Left cardiac atrium (tissue), 4 donors: ENCODE results near the gene MUSTN1. TPM values are rescaled to one million over a fixed set of nuclear protein-coding genes. Genes with fewer than 3 reads are reported as not detected.
A peak's percentile ranks its signal among the peaks of the same experiment; 100 is the strongest.

Source experiments
- ATAC-seq, 2 donors: fragments of 200-7000 bp; cut with Tn5 transposase; one replicate each; pipeline ENCODE4 v1.9.1; 2020; ENCODE audit warnings: mild to moderate bottlenecking in 2 of 2, moderate library complexity in 2 of 2
- DNase-seq: peaks from one replicate; pipeline ENCODE4 v3.0.0-alpha.2; 2020
- intact Hi-C, 2 donors: fragments of 100-400 bp; cut with DNase I; formaldehyde crosslinking; loops; one replicate each; pipeline versions ENCODE4 v1.14.1 to v1.15.1; 2022 to 2023
- total RNA-seq, 2 donors: library from RNA; stranded (reverse); fragmentation: NEBNext Ultra II Directional; extraction: Animal tissue kit (Norgen Biotek cat#: 25700); gene quantifications; one replicate each; pipeline ENCODE4 v1.2.1, GENCODE V29; 2021
- donor health status: DM: no; HTN: yes; CAD: no.
- donor health status: DM: no; HTN: yes; CAD: no; lungs with severe emphysema.
- donor health status: DM: yes; HTN: yes; CAD: no.
- donor health status: Dilated cardiomyopathy.

MUSTN1 gene
- total RNA-seq, 2 donors from 2014 or later, result 14.8 to 33.4 TPM

DNA sequence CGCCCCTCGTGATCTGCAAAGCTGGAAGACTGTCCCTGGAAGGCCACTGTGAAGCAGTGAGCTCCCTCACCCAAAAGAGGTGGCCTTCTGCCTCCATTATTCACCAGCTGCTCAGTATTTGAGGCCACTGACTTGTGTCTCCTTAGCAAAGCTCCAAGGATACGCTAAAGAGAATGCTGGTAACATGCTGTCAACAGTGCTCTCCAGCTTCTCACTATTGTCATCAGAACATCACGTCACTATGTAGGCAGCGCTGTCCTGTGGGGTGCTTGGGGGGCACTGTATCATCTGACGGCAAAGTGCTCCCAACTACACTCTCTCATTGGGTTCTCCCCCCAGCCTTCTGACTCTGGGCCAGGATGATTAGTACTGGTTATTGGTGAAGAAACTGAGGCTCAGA lies 18.6 kb downstream of the MUSTN1 start:
- intact Hi-C loops, result no loop called here
- ATAC-seq (no peak), DNase-seq (no peak)

DNA sequence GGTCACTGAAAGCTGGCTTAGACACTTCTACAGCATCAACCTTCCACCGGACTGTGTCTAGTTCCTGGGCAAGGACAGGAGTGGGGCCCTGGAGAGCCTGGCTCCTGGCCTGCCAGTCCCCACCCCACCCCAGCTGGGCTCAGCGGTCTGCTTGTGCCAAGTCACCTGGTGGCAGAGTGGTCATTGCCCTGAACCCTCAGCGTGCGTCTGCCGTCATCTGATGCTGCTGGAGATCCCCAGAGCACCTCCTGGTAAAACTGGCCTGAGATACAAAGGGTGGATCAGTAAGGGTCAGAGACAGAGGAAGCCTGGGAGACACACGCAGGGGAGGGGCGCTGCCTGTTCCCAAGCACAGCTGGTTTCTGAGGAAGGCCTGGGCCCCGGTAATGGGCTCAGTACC lies 21.0 kb downstream of the MUSTN1 start:
- intact Hi-C loops, result no loop called here
- DNase-seq (no peak), ATAC-seq (no peak)

DNA sequence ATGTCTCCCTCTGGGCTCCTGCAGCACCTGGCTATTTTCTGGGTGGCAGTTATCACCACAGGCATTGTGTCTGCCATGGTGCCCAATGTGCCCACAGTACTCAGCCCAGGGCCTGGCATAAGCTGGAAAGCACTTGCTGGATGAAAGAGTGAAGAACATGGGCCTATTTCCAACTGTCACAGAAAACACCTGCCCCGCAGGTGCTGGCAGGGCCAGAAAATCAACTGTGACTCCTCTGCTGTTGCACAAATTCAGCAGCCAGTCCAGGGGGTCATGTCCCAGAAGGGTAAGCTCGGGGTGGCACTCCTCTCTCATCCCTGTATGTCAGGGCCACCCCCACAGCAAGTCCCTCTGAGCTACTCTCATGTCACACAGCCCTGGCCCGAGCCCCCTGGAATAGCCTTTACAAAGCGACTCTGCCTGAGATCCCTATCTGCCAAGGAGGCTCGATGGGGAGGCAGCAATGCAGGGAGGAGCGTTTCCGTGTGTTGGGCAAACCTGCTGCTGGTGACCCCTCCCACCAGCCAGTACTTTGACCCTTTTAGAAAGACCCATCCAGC lies 23.3 kb downstream of the MUSTN1 start:
- DNase-seq (no peak), ATAC-seq (no peak)
- intact Hi-C loops, result no loop called here

DNA sequence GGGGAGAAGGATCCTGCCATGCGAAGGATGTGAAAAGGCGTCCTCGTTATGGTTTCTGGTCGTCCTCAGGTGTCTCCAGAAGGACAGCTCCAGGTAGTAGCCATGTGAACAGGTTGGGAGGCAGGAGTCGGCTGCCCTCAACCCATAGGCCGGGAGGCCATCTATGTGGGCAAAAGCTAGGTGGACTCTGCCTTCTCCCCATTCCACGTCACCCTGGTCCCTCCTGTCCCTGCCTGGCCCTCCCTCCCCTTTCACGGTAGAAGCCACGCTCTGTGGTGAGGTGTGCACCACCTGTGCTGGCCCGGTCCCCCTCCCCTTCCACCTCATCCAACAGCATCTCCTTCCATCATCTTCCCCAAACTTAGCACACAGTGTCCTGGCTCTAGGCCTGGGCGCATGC lies 23.9 kb downstream of the MUSTN1 start:
- intact Hi-C loops, result no loop called here
- DNase-seq, result no peak
- no peak for ATAC-seq

DNA sequence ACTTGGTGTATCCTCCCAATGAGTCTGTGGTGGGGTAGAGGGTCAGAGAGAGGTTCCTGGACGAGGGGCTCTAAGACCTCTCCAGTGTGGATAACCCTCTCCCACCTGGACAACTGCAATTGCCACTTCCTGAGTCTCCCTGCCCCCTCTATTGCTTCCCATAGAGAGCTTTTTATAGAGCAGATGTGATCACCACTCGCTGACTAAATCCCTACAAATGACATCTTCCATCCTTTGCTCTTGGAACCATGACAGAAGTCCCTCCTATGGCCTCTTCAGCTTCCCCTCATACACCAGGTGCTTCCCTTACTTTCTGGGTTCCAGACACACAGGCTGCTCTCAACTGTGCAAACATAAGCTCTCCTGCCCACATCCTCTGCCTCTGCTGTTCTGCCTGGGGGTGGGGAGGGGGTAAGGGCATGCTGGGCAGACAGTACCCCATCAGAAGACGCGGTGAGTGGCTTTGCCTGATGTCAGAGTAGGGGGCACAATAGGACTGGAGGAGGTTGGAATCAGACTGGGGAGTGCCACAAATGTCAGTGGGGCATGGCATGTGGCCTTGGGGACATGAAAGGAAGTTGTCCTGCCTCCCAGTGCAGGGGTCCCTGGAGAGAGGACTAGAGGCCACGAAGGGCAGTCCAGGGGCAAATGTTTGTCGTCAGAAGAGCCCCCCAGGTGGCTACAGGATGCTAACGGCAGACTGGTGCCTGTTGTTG lies 25.0 kb downstream of the MUSTN1 start:
- intact Hi-C loops, result no loop called here
- no peak for DNase-seq

DNA sequence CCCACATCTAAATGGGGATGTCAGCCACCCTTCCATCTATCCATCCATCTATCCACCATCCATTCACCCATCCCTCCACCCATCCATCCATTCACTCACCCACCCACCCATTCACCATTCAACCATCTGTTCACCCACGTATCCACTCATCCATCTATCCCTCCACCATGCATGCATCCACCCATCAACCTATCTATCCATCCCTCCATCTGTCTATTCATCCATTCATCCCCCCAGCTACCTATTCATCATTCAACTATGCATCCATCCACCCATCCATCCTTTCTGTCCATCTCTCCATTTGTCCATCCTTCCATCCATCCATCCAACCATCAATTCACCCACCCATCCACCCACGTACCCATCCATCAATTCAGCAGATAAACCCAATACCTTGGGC lies 25.7 kb downstream of the MUSTN1 start:
- ATAC-seq (no peak), DNase-seq (no peak)
- intact Hi-C loops, result no loop called here

More for the DNA sequence above, 25.0 kb downstream of the MUSTN1 start:
- no peak for ATAC-seq

DNA sequence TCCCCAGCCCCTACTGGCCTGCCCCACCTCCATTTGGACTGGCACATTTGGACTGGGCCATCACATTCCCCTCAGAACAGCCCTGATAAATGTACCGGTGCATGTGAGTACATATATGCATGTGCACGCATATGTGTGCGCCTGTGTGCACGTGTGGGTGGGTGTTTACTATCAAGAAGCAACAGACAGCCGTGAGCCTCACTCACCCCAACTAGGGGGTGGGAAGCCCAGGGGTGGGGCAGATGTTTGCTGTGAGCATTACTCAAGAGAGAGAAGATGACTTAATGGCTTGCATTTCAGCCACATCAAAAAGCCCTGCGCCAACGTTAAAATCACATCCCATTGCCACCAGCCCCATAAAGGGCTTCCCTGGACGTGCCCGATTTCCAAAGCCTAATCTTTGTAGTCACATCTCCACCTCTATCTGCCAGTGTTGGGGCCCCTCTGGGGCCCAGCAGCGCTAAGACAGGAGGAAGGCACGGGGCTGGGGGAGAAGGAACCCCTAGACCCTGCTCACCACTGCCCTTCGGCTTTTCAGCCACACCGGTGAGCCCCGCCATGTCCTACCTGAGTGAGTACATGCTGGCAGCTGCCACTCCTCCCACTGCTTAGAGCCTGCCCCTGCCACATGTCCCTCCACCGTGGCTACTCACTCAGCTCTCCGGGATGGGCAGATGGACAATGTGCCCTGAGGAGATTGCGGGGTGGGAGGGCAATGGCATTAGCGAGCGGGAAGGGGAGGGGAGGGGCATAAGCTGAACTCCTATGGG lies 29.4 kb downstream of the MUSTN1 start:
- intact Hi-C loops, result no loop called here
- no peak for ATAC-seq
- no peak for DNase-seq

DNA sequence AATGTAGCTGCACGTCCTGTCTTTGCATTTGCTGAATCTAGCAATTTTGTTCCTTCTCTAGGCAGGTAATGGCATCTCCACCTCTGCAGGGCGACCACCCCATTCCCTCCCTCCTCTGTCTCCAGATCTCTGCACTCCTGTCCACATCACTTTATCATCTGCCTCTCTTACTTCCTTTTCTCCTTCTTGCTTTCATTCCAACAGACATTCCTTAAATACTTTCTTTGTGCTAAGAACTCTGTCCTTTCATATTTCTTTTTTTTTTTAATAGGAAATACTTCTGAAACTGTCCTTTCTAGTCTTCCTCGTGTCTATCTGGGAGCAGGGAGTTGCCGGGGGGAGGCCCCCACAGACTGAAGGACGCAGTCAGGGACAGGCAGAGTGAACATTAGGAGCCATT lies 33.0 kb downstream of the MUSTN1 start:
- no peak for DNase-seq
- no peak for ATAC-seq
- intact Hi-C loops, result no loop called here

DNA sequence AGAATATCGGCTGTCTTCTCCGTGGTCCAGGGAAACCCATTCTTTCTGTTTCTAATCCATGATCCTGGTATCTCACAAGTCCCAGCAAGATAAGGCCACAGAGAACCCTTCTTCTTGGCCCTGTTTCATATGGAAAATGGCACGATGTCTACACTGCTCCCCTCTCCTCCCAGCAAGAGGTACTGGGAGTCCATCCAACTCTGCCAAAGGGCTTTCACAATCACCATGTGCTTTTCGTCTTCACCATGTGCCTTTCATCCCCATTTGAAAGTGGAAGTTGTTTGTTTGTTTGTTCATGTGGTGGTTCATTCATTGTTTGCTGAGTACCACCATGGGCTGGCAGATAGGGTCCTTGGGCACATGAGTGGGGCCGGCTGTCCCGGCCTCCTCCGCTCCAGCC lies 34.7 kb downstream of the MUSTN1 start:
- DNase-seq, result no peak
- intact Hi-C loops, result no loop called here
- ATAC-seq, result no peak

DNA sequence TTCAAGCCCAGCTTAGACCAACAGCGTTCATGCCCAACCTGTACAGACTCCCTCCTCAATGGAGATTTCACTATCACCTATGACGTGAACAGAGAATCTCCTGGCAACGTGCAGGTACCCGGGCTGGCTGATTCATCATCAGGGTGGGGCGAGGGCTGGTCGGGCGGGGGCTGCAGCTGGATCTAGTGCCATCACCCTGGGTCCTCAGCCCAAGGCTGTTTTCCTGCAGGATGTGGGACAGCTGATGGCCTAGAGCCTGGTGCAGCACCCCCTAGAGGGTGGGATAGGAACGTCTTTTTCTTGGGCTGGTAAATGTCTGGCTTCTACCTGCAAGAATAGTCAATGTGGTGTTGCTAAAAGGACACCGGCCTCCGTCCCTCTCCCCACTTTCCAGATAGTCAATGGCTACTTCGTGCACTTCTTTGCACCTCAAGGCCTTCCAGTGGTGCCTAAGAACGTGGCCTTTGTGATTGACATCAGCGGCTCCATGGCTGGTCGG lies 35.8 kb downstream of the MUSTN1 start:
- intact Hi-C loops, result no loop called here
- peak in 1 of 2 donors; percentile 65 for ATAC-seq
- DNase-seq, result no peak

DNA sequence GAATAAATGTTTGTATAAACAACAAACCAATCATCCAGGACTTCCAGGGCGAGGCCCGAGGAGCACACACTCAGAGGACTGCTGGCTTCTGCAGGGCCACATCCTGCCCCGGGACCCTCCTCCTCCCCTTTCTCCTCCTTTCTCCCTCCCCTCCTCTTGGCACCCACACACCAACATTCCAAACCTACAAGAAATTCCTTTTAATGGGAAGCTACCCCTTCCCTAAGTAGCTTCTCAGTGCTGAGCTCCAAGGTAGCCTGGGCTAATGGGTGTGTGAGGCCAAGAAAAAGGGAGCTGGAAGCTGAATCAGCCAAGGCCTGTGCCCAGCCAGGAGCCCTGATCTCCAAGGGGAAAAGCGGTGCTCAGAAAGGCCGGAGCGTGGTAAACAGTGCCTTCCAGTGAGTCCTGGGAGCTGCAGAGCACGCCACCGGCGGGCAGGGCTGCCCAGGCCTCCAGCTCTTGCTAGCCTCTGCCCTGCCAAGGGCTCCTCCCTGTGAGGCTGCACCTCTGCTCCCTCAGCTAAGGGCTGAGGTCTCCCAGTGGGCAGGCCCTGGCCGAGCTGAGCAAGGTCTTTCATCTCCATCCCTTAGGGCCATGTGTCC lies 36.3 kb downstream of the MUSTN1 start:
- intact Hi-C loops, result no loop called here
- no peak for DNase-seq

DNA sequence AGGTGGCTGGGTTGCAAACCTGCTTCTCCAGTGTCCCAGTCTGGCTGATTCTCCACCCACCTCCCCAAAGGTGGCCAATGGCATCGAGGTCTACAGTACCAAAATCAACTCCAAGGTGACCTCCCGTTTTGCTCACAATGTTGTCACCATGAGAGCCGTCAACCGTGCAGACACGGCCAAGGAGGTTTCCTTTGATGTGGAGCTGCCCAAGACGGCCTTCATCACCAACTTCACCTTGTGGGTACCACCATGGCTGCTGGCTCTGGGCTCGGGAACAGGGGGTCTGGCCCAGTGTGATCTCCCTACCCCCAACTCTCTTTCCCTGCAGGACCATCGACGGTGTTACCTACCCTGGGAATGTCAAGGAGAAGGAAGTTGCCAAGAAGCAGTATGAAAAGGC lies 38.4 kb downstream of the MUSTN1 start:
- ATAC-seq (no peak), DNase-seq (no peak)
- intact Hi-C loops, result no loop called here

More for the DNA sequence above, 36.3 kb downstream of the MUSTN1 start:
- peak in 1 of 2 donors; percentile 20 for ATAC-seq

DNA sequence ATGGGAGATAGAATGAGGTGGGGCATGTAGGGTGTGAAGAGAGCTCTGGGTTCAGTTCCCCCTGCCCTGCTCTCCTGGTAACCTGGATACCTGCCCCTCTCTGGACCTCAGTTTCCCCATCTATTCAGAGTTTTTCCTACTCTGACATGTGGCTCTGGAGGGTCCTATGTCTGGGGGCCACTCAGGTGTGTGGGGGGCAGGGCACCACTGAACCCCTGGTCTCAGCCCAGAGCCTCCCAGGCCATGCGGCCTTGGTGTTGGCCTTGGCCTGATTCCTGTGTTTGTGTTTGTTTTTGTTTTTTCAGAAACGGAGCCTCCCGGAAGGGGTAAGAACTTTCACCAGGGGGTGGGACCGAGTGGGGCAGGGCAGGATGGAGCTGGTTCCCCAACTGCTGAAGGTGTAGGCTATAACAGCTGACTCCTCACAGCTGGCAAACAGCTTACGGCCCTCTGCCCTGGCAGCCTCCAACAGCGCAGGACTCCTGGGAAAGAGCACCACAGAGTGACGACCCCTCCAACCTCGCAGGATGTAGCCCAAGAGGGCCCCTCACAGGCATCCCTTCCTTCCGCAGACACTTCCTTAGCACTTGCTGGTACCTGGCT lies 39.4 kb downstream of the MUSTN1 start:
- intact Hi-C loops, result no loop called here
- DNase-seq (no peak), ATAC-seq (no peak)

DNA sequence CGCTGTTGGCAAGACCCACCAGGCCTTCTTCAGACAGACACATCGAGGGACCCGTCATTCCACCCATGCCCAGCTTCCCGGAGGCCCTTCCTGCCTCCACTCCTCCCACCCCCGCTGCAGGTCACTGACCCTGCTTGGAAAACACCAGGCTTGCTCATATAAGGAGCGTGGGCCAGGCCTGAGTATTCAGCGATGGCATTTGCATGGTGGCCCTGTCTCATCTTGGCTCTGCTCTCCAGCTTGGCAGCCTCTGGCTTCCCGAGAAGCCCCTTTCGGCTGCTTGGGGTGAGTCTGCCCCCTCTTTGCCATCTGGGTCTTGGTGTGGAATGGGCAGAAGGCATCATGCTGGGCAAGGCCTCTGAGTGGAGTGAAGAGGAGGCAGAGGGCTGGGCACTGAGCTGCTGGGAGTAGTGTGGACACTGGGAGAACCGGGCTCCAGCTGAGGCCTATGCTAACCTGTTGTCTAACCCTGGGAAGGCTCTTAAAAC lies 40.2 kb downstream of the MUSTN1 start, which contains the start of gene ITIH3:
Gene ITIH3, plus strand, starts transcription at position 185 of the 488 bp plus-strand sequence. Its CDS starts 8 bp downstream, at position 193.
- ATAC-seq (no peak), DNase-seq (no peak)
- intact Hi-C loops, result no loop called here

DNA sequence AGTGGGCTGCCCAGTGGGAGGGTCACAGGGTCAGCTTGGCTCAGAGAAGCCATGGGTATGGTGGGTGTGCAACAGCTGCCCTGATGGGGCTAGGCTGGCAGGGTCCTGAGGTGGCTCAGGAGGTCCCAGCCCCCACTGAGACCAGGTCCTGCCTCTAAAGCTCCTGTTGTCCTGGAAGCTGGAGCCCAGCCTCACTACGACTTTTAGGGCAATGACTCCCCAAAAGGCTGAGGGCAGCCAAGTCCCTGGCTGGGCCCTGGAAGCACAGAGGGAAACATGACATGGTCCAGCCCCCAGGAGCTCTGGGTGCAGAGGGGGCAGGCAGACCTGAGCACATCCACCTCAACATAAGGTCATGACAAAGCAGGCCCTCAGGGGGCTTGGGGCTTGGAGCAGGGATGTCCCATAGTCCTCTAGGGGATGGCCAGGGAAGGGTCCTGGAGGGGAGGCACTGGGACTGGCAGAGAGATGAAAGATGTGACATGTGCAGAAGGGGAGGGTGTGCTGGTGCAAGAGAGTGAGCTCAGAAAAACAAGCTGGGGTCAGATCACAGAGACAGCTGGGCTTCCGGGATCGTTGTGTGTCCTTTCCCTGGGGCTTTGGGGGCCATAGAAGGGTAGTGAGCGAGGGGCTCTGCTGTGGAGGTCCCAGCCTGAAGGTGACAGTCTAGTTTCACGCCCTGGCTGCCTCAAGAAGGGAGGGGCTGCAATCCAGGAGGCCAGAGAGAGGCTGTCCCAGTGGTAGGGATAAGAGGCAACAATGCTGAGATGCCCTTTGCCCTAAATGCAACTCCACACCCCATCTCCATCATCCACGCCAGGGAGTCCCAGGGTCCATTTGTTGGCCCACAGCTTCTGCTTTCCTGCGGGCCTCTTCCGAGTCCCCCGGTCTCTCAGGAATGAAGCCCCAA lies 40.9 kb downstream of the MUSTN1 start:
- intact Hi-C loops, result no loop called here
- no peak for ATAC-seq
- DNase-seq, result no peak

DNA sequence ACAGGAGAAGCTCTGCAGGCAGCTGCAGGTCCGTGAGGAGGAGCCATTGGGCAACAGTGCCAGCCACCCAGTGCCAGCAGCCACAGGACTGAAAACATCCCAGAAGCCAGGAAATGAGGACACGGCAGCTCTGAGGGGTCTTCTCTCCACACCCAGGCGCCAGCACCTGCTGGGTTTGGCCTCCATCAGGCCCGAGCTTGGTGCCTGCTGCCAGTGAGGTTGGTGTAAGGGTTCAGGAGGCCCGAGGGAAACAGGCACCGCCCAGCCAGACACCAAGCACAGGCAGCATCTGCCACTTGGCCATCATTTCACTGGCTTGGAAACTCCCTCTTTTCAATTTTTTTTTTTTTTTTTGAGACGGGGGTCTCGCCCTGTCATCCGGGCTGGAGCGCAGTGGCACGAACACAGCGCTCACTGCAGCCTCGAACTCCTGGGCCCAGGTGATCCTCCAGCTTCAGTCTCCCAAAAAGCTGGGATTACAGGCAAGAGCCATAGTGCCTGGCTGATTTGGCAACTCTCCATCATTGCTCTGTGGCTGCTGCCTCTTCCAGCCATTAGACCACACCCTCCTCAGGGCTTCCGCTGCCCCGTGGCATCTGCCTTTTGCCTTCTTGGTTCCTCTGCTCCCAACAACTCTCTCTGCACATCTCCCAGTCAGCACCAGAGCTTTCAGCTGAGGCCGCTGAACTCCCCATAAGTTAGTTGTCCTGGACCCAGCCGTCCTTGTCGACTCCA lies 41.7 kb downstream of the MUSTN1 start:
- DNase-seq, result no peak
- no peak for ATAC-seq
- intact Hi-C loops, result no loop called here

DNA sequence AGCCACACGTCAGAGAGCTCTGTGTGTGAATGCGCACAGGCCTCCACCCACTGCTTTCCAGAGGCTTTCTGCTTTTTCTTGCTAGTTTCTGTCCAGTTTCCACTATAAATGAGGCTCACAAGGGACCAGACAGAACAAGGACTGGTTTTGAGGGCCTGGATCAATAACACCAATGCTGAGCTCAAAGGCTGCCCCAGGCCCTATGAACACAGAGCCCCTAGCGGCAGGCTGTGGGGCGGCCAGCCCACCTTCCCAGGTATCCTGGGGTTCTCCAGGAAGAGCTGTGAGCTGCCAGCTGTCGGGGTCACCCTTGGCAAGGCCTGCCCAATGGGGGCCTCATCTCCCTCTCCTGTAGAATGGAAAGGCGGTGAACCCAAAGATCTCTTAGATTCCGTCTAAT lies 42.4 kb downstream of the MUSTN1 start:
- no peak for DNase-seq
- no peak for ATAC-seq
- intact Hi-C loops, result no loop called here

DNA sequence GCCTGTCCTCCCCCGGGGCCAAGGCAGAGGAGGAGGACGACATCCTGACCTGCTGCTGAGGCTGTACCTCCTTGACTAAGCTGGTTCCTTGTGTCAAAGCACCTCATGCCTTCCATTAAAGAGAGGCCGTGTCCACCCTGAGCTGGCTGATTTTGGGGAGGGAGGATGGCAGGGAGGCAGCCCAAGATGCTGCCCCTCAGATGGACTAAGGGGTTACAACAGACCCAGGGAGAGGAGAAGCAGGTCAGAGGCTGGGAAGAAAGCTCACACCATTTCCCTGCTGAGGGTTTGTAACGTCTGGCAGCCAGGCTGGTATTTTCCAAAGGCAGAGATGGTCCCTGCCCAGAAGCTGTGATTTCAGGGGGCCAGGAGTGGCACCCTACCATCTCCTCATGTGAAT lies 42.9 kb downstream of the MUSTN1 start:
- DNase-seq, result no peak
- intact Hi-C loops, result no loop called here
- ATAC-seq, result no peak
